Bronchial epithelial cell (primary cell): ENCODE results near the gene LDLRAD4. TPM values are rescaled to one million over a fixed set of nuclear protein-coding genes. Genes with fewer than 3 reads are reported as not detected.

Experiments
- DNase-seq: peaks from one replicate; pipeline ENCODE4 v3.0.0-alpha.2; 2010; ENCODE audit warnings: low read depth
- FAIRE-seq: peaks from 2 replicates; lab custom pipeline; 2011; peaks lifted over from hg19 to GRCh38; lab: Jason Lieb, UNC
- H3K27me3 ChIP-seq: 2 replicates; pipeline ENCODE4 v1.5.1; 2011; ENCODE audit warnings: low read length; ENCODE audit not compliant: control insufficient read depth, insufficient read depth
- H3K36me3 ChIP-seq: 2 replicates; pipeline ENCODE4 v1.5.1; 2011; ENCODE audit warnings: low read length; ENCODE audit not compliant: control insufficient read depth, insufficient read depth
- H3K4me3 ChIP-seq: 2 replicates; pipeline ENCODE4 v1.5.1; 2011; ENCODE audit warnings: mild to moderate bottlenecking, low read depth, low read length, control low read depth
- total RNA-seq: library from RNA; depleted of rRNA; stranded (reverse); fragments of >200 nt; gene quantifications from 2 replicates; pipeline ENCODE4 v1.2.1, GENCODE V29; 2014
- TF ChIP-seq, protein P1 (sequence below): IDR thresholded peaks from 2 replicates; pipeline ENCODE4 v1.5.1; 2011; ENCODE audit warnings: mild to moderate bottlenecking, moderate library complexity, low read length, control low read depth, inconsistent platforms; ENCODE audit not compliant: insufficient read depth, severe bottlenecking

Gene LDLRAD4
- total RNA-seq, 1 donor from 2014 or later: not detected

DNA sequence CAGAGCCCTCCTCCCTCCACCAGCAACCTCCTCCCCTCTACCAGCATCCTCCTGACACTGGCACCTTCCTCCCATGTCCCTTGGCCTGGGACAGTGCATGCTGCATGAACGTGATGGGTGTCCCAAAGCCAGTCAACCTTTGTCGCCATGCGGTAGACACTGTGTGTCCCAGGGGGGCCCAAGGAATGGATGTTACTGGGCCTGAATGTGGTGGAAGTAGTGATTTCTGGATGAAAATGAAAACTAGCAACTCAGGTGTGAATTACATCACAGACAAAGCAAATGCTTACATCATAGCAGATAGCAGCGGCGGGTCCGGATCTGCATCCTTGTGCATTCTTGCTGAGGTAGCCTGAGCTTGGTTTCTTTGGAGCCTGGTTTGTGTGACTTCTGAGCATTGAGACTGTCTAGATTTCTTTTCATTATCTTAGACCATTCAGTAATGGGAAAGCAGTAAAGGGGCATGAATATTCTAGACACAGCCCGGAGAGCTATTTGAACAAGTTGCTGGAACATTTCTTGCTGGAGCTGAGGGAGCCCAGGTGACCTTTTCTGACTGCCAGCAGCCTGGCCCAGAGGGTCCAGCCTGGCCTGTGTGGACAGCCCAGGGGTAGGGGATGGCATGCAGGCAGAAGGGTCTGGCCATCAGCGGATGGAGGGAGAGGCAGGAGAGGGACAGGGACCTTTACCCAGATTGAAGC is 407.4 kb downstream of the LDLRAD4 start:
- H3K27me3 ChIP-seq: no peaks in the 10 kb centered on the region
- H3K36me3 ChIP-seq: no peaks in the 10 kb centered on the region
- TF ChIP-seq, protein P1, sequence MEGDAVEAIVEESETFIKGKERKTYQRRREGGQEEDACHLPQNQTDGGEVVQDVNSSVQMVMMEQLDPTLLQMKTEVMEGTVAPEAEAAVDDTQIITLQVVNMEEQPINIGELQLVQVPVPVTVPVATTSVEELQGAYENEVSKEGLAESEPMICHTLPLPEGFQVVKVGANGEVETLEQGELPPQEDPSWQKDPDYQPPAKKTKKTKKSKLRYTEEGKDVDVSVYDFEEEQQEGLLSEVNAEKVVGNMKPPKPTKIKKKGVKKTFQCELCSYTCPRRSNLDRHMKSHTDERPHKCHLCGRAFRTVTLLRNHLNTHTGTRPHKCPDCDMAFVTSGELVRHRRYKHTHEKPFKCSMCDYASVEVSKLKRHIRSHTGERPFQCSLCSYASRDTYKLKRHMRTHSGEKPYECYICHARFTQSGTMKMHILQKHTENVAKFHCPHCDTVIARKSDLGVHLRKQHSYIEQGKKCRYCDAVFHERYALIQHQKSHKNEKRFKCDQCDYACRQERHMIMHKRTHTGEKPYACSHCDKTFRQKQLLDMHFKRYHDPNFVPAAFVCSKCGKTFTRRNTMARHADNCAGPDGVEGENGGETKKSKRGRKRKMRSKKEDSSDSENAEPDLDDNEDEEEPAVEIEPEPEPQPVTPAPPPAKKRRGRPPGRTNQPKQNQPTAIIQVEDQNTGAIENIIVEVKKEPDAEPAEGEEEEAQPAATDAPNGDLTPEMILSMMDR: no peak
- H3K4me3 ChIP-seq: no peak overlapping the region
- no peak for FAIRE-seq
- DNase-seq: no peak

DNA sequence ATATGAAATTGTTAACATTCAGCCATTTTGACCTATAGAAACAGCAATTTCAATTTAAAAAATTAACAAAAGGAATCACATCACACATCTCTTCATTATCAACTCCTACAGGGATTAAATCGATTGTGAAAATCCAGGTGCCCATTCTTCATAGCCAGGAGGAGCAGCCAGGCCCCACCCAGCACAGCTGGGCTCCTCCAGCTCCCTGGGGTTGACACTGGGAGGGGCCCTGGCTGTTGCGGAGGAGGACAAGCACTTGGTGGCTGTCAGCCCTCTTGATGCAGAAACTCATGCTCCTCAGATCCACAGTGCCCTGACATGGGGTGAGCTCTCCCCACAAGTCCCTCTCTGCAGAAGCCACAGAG is 408.0 kb downstream of the LDLRAD4 start:
- TF ChIP-seq, protein P1: no peak
- DNase-seq (no peak), FAIRE-seq (no peak)
- Histone ChIP-seq H3K4me3 (no peak overlapping the region), H3K36me3 (no peaks in the 10 kb centered on the region), H3K27me3 (no peaks in the 10 kb centered on the region)

DNA sequence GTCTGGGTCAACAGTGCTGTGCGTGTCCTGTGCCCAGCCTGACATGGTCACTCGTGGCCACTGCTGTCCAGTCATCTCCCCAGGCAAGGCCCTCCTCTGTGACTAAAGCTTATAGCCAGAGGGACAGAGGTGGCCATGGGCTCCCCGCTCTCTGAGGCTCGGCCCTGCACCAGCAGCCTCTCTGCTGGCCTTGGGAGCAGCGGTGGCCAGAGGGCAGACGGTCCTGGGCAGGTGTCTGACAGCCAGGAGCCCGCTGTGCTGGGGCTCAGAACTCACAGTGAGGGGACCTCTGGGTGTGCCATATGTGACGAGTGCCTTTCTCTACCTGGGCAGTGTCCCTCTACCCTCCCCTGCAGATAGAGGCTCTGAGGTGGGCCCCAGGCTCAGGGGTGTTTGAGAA is 409.1 kb downstream of the LDLRAD4 start:
- TF ChIP-seq, protein P1: no peak
- no peak for FAIRE-seq
- DNase-seq: no peak
- no peaks in the 10 kb centered on the region for H3K36me3 ChIP-seq
- H3K4me3 ChIP-seq: no peak overlapping the region
- no peaks in the 10 kb centered on the region for H3K27me3 ChIP-seq

DNA sequence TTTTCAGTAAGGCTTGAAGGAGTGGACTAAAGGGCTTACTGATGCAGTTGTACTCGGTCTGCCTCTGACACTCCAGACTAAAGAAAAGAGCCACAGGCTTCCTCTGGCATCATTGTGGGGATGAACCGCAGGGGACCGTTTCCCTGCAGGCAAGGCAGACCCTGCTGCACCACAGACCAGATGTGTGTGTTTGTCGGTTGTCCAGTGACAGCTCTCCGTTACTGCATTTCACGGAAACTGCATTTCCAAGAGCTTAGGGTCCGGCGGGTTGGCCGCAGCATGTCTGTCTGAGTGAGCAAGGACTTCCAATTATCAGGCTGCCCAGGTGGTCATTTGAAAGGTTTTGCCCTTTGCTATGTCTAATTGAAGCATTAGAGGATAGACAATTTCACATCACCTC is 409.7 kb downstream of the LDLRAD4 start:
- FAIRE-seq (peak; percentile 40), DNase-seq (no peak)
- TF ChIP-seq, protein P1: no peak
- Histone ChIP-seq H3K4me3 (no peak overlapping the region), H3K36me3 (no peaks in the 10 kb centered on the region), H3K27me3 (no peaks in the 10 kb centered on the region)

DNA sequence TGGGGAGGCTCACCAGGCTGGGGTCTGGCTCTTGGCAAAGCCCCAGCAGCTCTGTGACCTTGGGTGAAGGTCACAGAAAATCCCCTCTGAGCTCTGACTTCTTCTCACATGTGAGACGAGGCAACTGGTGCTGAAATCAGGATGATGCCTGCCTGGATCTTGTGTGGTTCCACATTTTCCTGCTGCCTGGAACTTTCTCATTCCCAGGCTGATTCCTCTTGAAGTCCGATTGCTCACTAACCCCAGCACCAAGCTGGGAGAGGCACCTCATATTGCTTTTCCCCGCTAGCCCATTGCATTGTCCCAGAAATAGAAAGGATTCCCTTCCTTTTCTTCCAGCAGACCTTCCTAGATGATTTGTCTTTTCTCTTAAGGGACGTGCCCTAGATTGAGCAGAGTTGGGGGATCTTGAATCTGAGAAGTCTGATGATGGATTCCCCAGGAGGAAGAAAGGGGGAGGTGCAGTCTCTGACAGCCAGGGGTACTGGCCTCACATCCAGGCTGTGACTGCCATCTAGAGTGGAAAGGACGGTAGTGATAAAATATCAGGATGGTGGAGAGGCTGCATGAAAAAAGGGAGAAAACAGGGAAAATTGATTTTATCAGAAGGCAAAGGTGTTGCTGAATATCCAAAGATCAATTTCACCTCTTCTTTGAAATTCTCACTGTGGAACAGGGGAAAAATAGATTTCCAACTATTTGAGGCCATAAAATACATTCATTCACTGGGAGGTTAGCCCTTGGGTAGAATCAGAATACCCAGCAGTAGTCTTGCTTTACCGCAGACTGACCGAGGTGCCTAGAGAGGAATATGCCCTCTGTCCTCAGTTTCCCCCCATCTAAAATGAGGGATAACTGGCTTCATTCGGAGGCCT is 411.5 kb downstream of the LDLRAD4 start:
- H3K36me3 ChIP-seq: no peaks in the 10 kb centered on the region
- H3K27me3 ChIP-seq: no peaks in the 10 kb centered on the region
- FAIRE-seq (peak; percentile 62), DNase-seq (peak; percentile 44)
- TF ChIP-seq, protein P1: peak; percentile 52
- no peak overlapping the region for H3K4me3 ChIP-seq
